ENCODE data around the gene VAV3.

The VAV3 gene

DNA sequence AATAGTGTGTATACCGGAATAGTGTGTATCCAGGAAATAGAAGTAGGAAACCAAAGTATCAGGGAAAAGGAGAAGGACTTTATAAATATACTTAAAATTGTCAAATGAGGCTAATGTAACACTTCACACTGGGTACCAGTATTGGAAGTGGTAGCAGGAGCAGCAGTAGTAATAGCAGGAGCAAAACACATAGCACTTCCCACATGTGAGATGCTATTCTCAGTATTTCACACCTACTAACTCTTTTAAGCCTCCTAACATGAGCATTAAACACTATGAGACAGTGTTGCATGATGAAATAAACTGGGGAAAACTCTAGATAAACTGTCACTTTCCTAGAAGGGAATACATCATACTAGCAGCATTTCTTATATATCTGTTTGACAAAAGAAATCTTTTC is 376.7 kb downstream of the VAV3 start:
- DNase-seq (ENCODE audit: low read depth in 2 of 2), result no peak

GRCh38 chr1:107575226-107575625 is 389.8 kb downstream of the VAV3 start:
- no peak for DNase-seq (ENCODE audit: low read depth in 2 of 2)

GRCh38 chr1:107574044-107574443 is 390.9 kb downstream of the VAV3 start:
- DNase-seq (ENCODE audit: low read depth in 2 of 2), result no peak

DNA sequence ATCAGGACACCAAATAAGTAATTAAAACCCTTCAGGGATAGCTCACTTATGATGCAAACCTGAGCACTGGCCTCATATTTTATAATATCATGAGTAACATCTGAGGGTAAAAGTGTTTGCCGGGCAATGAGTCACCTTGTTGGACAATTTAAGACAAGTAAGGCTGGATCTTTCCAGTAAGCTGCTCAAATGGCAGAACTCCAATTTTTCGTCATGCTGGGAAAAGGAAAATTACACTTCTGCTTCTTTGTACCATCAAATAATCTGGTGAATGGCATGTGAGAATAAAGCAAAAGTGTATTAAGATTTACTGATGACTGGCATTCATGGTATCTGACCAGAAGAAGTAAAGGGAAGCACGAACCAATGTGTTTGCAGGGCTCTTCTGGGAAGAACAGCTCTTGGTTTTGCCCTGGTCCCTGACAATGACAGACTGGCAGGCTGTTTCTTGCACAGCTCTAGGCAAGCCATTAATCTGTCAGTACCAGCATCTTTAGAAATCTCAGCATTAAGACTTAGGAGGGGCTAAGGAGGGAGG is 392.2 kb downstream of the VAV3 start:
- no peak for DNase-seq (ENCODE audit: low read depth in 2 of 2)

- no peak for DNase-seq (ENCODE audit: low read depth in 2 of 2)
These were observed 394.2 kb downstream of the VAV3 start for GRCh38 chr1:107570768-107571167.

DNA sequence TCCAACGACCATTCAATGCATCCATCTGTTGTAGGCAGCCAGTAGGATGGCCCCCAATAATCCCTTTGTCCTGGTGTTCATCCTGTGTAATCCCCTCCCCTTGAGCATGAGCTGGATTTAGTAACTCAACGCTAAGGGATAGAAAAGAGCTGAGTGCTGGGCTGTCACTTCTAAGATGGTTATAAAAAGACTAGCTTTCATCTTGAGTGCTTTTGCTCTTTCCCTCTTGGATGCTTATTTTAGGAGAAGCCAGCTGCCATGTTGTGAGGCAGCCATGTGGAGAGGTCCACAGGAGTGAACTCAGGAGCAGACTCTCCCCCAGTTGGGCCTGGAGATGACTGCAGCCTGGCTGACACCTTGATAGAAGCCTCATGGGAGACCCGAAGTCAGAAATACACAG is 401.5 kb downstream of the VAV3 start:
- no peak for DNase-seq (ENCODE audit: low read depth in 2 of 2)

DNA sequence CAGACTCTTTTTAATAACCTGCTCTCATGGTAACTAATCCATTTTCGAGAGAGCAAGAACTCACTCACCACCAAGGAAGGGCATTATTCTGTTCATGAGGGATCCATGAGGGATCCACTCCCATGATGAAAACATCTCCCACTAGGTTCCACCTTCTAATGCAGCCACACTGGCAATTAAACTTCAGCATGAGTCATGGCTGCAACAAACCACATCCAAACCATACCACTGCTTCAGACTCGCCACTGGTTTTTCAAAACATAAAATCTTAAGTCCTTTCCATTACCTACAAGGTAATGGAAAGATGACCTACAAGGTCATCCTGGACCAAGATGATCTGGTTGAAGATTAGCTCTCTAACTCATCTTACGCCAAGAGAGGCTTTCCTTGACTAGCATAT is 405.1 kb downstream of the VAV3 start:
- no peak for DNase-seq (ENCODE audit: low read depth in 2 of 2)

DNA sequence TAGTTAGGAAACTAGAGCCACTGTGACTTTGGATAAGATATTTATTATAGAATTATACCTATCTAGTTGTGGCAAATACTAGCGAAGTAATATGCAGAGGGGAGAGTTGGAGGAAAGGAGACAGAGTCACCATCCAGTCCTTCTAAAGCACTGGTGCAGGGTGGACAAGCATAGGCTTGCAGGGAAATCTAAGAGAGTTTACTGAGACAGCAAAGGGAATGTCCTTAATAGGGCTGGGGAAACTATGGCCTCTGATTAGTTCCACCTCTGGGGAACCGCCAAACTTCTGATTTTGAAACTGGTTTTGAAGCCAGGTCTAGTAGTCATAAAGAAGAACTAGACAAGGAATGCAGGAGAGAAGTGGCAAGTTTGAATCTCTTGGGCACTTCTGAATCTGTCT is 407.9 kb downstream of the VAV3 start:
- no peak for DNase-seq (ENCODE audit: low read depth in 2 of 2)

DNA sequence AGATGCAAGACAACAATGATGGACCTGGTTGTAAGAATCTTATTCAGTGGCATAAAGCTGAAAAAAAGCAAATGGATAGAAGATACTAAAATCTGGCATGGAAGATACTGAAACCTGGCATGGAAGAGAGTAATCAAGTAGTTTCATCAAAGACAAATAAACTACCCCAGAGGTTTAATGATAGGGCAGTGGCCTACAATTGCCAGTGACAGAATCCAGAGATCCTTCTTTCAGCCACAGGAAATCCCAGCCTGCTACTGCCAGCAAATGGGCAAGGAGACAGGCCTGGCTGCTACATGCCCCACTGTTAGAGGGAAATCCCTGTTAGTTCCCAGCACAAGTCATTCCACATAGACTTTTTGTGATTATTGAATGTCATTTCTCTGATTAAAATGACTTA is 409.4 kb downstream of the VAV3 start:
- DNase-seq (ENCODE audit: low read depth in 2 of 2), result no peak

- no peak for DNase-seq (ENCODE audit: low read depth in 2 of 2)
These were observed 412.2 kb downstream of the VAV3 start for GRCh38 chr1:107552781-107553180.

DNA sequence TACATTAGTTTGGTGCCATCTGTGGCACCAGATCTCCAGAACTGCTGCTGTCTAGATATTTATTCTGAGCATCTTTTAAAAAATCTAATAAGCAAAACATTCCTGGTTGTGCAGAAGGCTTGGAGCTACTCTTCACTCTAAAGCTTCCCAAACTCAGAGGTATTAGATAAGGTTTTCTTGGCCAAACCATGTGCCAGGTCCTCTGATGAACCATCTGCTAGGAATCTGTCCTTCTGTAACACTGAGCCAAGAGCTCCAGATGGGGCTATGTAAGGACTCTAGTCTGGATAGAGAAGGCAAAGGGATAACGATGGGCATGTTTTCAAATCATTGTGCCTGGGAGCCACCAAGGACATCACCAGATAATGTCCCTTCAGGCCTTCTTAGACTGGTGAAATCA is 413.5 kb downstream of the VAV3 start:
- no peak for DNase-seq (ENCODE audit: low read depth in 2 of 2)

DNA sequence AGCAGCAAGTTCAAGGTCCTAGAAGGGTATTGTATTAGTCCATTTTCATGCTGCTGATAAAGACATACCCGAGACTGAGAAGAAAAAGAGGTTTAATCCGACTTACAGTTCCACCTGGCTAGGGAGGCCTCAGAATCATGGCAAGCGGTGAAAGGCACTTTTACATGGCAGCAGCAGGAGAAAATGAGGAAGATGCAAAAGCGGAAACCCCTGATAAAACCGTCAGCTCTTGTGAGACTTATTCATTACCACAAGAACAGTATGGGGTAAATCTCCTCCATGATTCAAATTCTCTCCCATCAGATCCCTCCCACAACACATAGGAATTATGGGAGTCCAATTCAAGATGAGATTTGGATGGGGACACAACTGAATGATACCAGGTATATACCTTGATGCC is 414.6 kb downstream of the VAV3 start:
- DNase-seq (ENCODE audit: low read depth in 2 of 2), result no peak

- DNase-seq (ENCODE audit: low read depth in 2 of 2), result no peak
These were observed 415.7 kb downstream of the VAV3 start for GRCh38 chr1:107549152-107549810.

- DNase-seq (ENCODE audit: low read depth in 2 of 2), result no peak
These were observed 416.7 kb downstream of the VAV3 start for GRCh38 chr1:107548276-107548675.

GRCh38 chr1:107547363-107548155 is 417.4 kb downstream of the VAV3 start:
- DNase-seq (ENCODE audit: low read depth in 2 of 2), result no peak

DNA sequence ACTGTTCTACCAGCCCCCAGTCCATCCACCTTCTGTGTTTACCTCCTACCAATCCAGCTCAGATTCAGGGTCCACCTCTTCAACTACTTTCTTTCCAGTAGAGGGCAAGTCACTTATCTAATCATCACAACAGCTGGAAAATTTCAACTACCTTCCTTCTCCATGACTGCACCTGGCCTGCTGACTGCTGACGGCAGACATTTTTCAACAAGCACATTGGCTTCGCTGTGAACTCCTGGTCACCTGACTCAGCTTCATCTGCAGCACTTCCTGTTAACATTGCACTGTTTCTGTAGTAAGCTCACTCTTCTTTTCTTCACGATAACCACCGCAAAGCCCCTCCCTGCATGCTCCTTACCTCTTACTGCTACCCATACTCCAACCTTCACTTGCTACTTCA is 418.4 kb downstream of the VAV3 start:
- DNase-seq (ENCODE audit: low read depth in 2 of 2), result no peak

DNA sequence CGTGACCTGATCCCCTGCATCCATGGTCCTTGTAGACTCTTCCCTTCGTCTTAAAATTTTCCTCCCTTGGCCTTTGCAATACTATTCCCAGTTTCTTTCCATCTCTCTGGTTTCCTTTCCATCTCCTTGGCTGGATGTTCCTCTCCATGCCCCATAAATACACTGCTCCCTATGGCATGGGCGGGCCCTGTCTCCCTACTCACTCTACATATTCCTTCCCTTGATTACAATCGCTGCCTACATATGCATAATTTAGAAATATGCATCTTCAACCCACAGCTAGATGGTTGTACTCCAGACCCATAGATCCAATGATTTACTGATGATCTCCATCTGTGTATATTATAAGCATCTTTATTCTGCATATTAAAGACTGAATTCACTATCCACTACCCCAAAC is 419.1 kb downstream of the VAV3 start:
- no peak for DNase-seq (ENCODE audit: low read depth in 2 of 2)

DNA sequence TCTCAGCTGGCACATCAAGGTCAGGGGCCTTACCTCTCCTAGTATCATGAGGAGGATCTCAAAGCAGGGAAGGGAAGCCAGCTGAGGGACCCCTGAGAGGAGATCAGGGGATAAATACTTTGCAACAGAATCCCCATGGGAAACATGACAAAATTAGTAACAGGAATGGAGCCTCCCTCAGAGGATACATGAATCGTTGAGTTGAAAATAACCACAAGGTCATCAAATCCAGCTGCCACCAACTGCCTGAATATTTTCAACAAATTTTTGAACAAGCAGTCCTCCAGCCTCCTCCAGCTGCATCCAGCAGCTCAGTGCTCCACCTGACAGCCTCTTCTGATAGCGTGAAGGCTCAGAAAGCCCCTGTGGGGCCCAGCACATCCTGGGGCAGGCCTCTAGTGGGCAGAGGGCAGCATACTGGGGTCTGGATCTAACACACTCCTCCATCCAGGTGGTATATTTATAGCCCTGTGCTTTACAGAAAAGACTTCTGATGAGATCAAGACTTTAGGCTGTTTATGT is 419.9 kb downstream of the VAV3 start:
- DNase-seq (ENCODE audit: low read depth in 2 of 2), result no peak

DNA sequence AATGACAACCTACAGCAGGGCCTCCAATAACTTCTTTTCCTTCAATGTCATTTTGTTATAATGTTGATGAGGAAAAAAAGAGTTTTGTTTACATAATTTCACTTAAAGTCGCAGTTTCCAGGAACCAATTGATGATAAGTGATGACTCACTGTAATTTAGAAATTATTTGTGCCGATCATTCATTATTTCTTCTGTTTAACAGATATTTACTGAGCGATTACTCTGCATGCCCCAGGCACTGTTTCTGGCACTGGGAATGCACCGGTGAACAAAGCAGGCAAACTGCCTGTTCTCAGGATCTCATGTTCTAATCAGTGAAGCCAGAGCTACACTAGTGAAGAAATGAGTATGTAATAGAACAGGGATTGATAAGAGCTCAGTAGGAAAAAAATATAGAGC is 420.7 kb downstream of the VAV3 start:
- no peak for DNase-seq (ENCODE audit: low read depth in 2 of 2)

GRCh38 chr1:107541412-107541811 is 423.6 kb downstream of the VAV3 start:
- DNase-seq (ENCODE audit: low read depth in 2 of 2), result no peak

- no peak for DNase-seq (ENCODE audit: low read depth in 2 of 2)
These were observed 426.5 kb downstream of the VAV3 start for GRCh38 chr1:107538502-107538901.

DNA sequence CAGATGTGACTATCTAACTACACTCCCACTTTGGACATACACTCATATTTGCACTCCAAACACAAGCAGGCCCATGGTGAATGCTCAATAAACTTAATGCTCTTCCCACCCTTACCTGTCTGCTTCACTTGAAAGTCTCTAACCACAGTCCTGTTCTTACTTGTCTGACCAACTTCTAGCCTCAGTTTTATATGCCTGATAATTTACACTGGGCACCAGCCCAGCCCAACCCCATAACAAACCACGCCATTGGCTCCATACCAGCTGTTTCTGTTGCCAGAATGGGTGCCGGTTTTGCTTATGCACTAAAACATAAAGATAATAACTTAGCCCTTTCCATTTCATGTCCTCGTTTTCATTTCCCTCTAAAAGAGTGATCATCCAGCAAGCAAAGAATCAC is 428.7 kb downstream of the VAV3 start:
- no peak for DNase-seq (ENCODE audit: low read depth in 2 of 2)

DNA sequence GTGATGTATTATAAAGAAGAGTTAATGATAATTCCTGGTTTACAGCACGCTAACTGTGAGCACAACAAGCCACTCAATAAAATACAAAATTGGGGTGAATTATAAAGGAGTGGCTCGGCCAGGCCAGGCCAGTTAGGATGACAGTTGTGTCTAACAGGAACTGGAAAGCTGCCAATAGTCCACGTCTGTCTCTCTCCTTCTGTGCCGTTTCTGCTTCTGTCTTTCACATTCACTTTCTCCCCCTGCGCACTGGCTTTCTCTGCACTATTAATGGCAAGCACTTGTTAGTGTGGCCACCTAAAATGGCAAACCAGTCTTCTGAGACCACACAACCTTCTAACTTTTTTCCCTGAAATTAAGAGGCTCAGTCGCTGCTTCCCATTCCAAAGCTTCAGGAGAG is 429.9 kb downstream of the VAV3 start:
- no peak for DNase-seq (ENCODE audit: low read depth in 2 of 2)
